Osteocyte (in vitro differentiated cells): ENCODE measurements around the gene STAT4. TPM values are rescaled to one million over a fixed set of nuclear protein-coding genes. Genes with fewer than 3 reads are reported as not detected.

Source experiments
- DNase-seq: peaks from one replicate; pipeline ENCODE4 v3.0.0; 2021; ENCODE audit warnings: mixed read lengths; ENCODE audit not compliant: unreplicated experiment; ENCODE audit errors: extremely low spot score
- H3K27ac Mint-ChIP-seq: one replicate; pipeline ENCODE4 v1.8.0; 2021; ENCODE audit warnings: mild to moderate bottlenecking, mixed read lengths; ENCODE audit not compliant: unreplicated experiment
- H3K27me3 Mint-ChIP-seq: one replicate; pipeline ENCODE4 v1.8.0; 2021; ENCODE audit warnings: mixed read lengths; ENCODE audit not compliant: unreplicated experiment
- H3K36me3 Mint-ChIP-seq: one replicate; pipeline ENCODE4 v1.8.0; 2021; ENCODE audit warnings: mixed read lengths; ENCODE audit not compliant: unreplicated experiment
- H3K4me1 Mint-ChIP-seq: one replicate; pipeline ENCODE4 v1.8.0; 2021; ENCODE audit warnings: mixed read lengths; ENCODE audit not compliant: unreplicated experiment
- H3K4me3 Mint-ChIP-seq: one replicate; pipeline ENCODE4 v1.8.0; 2021; ENCODE audit warnings: mild to moderate bottlenecking, moderate library complexity, mixed read lengths; ENCODE audit not compliant: unreplicated experiment
- H3K9me3 Mint-ChIP-seq: one replicate; pipeline ENCODE4 v1.8.0; 2021; ENCODE audit warnings: mixed read lengths; ENCODE audit not compliant: unreplicated experiment
- total RNA-seq: library from RNA; stranded (reverse); gene quantifications from 2 replicates; pipeline ENCODE4 v1.2.1, GENCODE V29; 2021
- TF ChIP-seq, protein P1 (sequence below): fragments of 200-600 bp; sonication (generic); IDR thresholded peaks from 2 replicates; pipeline ENCODE4 v1.5.0; 2021; ENCODE audit warnings: antibody characterized with exemption, mild to moderate bottlenecking, moderate library complexity

Gene STAT4
- total RNA-seq, 1 donor from 2014 or later: 1.3 TPM

DNA sequence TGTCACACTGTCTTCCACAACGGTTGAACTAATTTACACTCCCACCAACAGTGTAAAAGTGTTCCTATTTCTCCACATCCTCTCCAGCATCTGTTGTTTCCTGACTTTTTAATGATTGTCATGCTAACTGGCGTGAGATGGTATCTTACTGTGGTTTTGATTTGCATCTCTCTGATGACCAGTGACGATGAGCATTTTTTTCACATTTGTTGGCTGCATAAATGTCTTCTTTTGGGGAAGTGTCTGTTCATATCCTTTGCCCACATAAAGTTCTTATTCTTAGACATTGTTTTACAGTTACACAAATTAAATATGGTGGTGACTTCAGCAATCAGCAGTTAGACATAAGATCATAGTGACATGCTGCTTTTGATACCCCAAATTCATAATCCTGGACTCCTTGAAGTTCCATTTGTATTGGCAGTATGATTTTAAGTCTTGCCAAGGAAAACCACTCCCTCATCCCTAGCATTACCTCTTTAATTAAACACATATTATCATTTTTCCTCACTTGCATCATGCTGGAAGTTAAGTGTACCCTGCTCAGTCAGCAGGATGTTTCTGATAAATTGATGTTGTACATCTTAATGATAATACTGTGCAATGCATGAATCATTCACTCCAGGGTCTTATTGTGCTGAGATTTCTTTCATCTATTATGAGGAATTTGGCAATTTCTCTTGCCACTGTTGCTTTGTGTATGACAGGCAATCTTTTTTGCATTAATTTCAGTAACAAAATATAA, 69.2 kb downstream of the STAT4 start:
- Mint-ChIP-seq H3K4me3 (no peak overlapping the region), H3K27ac (no peak overlapping the region), H3K27me3 (no peaks in the 10 kb centered on the region), H3K9me3 (no peaks in the 10 kb centered on the region), H3K4me1 (peaks cover 1% of the 10 kb centered on the region), H3K36me3 (no peaks in the 10 kb centered on the region)
- TF ChIP-seq, protein P1, sequence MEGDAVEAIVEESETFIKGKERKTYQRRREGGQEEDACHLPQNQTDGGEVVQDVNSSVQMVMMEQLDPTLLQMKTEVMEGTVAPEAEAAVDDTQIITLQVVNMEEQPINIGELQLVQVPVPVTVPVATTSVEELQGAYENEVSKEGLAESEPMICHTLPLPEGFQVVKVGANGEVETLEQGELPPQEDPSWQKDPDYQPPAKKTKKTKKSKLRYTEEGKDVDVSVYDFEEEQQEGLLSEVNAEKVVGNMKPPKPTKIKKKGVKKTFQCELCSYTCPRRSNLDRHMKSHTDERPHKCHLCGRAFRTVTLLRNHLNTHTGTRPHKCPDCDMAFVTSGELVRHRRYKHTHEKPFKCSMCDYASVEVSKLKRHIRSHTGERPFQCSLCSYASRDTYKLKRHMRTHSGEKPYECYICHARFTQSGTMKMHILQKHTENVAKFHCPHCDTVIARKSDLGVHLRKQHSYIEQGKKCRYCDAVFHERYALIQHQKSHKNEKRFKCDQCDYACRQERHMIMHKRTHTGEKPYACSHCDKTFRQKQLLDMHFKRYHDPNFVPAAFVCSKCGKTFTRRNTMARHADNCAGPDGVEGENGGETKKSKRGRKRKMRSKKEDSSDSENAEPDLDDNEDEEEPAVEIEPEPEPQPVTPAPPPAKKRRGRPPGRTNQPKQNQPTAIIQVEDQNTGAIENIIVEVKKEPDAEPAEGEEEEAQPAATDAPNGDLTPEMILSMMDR: no peak
- no peak for DNase-seq

DNA sequence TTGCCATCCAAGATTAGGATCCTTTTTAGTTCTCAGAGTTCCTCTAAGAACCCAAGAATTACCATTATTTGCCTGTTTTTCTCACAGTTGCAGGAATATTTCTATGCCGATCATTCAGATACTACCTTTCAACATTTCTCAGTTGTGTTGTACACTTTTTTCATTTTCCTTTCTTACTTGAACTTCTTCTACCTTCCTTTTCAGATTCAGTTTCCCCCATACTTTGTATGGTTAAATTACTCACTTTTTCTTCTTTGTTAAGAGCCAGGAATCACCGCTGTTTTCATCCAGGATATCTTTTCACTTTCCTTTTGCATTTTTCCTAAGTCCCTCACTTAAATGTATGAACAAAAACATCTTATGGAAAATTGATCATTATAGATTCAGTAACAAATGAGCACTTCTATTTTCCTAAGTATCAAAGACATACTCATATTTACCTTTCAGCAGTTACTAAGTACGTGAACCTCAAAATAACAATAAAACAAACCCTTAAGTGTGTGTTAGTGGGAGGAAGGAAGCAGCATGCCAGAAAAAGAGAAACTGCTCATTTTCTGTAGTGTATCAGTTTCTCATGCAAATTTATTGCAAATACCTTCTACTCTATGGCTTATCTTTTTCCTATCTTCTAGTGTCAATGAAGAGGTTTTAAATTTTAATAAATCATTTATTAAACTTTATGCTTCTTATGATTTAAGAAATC, 72.5 kb downstream of the STAT4 start:
- no peaks in the 10 kb centered on the region for H3K27me3 Mint-ChIP-seq
- H3K9me3 Mint-ChIP-seq: no peaks in the 10 kb centered on the region
- DNase-seq: no peak
- no peak overlapping the region for H3K27ac Mint-ChIP-seq
- TF ChIP-seq, protein P1: no peak
- H3K36me3 Mint-ChIP-seq: no peaks in the 10 kb centered on the region
- peaks cover 1% of the 10 kb centered on the region for H3K4me1 Mint-ChIP-seq
- H3K4me3 Mint-ChIP-seq: no peak overlapping the region

DNA sequence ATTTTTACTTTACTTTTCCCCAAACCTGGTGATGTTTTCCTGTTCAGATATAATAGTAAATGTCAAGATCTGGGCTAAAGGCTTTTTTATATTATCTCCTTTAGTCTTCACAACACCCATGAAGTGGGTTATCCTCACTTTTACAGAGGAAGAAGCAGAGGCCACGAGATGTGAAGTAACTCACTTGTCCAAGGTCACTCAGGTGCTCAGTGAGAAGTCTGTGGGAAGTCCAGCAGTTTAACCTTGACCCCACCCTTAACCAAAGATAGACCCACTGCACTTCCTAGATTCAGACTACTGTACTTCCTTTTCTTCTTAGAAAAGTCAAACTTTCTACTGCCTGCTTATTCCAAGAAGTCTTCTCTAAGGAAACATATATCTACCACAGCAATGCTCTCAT, 80.5 kb downstream of the STAT4 start:
- no peak overlapping the region for H3K27ac Mint-ChIP-seq
- no peaks in the 10 kb centered on the region for H3K27me3 Mint-ChIP-seq
- TF ChIP-seq, protein P1: no peak
- no peak overlapping the region for H3K4me3 Mint-ChIP-seq
- no peak for DNase-seq
- no peaks in the 10 kb centered on the region for H3K4me1 Mint-ChIP-seq
- H3K36me3 Mint-ChIP-seq: no peaks in the 10 kb centered on the region
- H3K9me3 Mint-ChIP-seq: no peaks in the 10 kb centered on the region

DNA sequence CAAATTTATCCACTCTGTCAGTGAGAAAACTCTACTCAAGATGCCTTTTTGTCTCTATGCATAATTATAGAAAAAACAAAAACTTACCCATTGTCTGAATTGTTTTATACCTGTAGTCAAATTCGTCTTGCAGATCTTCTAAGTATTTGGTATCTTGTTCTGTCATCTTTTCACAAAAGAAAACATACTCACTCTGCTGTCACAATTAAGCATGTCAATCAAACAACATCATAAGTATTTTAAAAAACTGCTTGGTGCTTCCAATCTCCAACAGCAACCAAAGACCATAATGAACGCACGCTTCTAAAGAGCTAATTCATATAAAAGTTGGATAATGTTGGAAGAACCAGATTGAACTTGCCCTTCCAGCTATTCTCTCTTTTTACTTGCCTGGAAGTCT, 81.2 kb downstream of the STAT4 start:
- TF ChIP-seq, protein P1: no peak
- Mint-ChIP-seq H3K4me1 (no peaks in the 10 kb centered on the region), H3K27ac (no peak overlapping the region), H3K4me3 (no peak overlapping the region), H3K27me3 (no peaks in the 10 kb centered on the region), H3K9me3 (no peaks in the 10 kb centered on the region), H3K36me3 (no peaks in the 10 kb centered on the region)
- DNase-seq: no peak

DNA sequence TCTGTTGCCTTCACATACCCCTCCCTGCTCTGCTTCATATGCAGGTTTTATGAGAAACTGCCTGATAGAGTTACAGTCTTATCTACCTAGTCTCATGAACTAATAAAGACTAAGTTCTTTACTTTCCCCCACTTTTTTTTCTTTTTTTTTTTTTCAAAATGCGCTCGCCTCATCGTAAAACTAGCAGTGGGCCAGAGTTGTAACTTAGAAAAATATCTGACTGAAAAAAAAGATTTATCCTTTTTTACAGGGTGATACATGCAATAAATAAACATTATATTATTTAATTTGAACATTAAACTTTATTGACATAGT, 83.9 kb downstream of the STAT4 start:
- no peaks in the 10 kb centered on the region for H3K4me1 Mint-ChIP-seq
- H3K27ac Mint-ChIP-seq: no peak overlapping the region
- H3K36me3 Mint-ChIP-seq: no peaks in the 10 kb centered on the region
- no peaks in the 10 kb centered on the region for H3K9me3 Mint-ChIP-seq
- DNase-seq: no peak
- no peaks in the 10 kb centered on the region for H3K27me3 Mint-ChIP-seq
- no peak overlapping the region for H3K4me3 Mint-ChIP-seq
- TF ChIP-seq, protein P1: no peak
